Activated CD4-positive, alpha-beta T cell treated with anti-CD3 and anti-CD28 coated beads, Interleukin-2, amount 10 ng/mL, durations not matched to agents 24 days and 14 days (primary cell): ENCODE measurements around the gene RBMS1. TPM values are rescaled to one million over a fixed set of nuclear protein-coding genes. Genes with fewer than 3 reads are reported as not detected.
"Not testable (repeated sequence)": the region's sequence is repeated elsewhere in the genome, so short reads cannot be mapped to it uniquely, and the experiment has no call there.

Experiments
- DNase-seq: peaks from one replicate; pipeline ENCODE4 v3.0.0; 2022
- H3K27ac Mint-ChIP-seq: one replicate; pipeline ENCODE4 v1.8.0; 2022; ENCODE audit warnings: mild to moderate bottlenecking, mixed read lengths
- H3K27me3 Mint-ChIP-seq: one replicate; pipeline ENCODE4 v1.8.0; 2022; ENCODE audit warnings: mixed read lengths
- H3K36me3 Mint-ChIP-seq: one replicate; pipeline ENCODE4 v1.8.0; 2022; ENCODE audit warnings: low read depth, mild to moderate bottlenecking, mixed read lengths
- H3K4me1 Mint-ChIP-seq: one replicate; pipeline ENCODE4 v1.8.0; 2021; ENCODE audit warnings: mixed read lengths
- H3K4me3 Mint-ChIP-seq: one replicate; pipeline ENCODE4 v1.8.0; 2022; ENCODE audit warnings: mild to moderate bottlenecking, moderate library complexity, mixed read lengths
- H3K9me3 Mint-ChIP-seq: one replicate; pipeline ENCODE4 v1.8.0; 2021; ENCODE audit warnings: mixed read lengths
- intact Hi-C: fragments of 100-400 bp; cut with micrococcal nuclease; formaldehyde crosslinking; loops from one replicate; pipeline ENCODE4 v1.15.1; 2023
- total RNA-seq: library from RNA; stranded (reverse); gene quantifications from 2 replicates; pipeline ENCODE4 v1.2.3, GENCODE V29; 2022

Gene RBMS1
- total RNA-seq, 1 donor from 2014 or later: 35.2 TPM

GRCh38 chr2:160367139-160367538 is 126.5 kb downstream of the RBMS1 start:
- H3K27ac Mint-ChIP-seq, DNase-seq, H3K27me3 Mint-ChIP-seq, intact Hi-C loops, H3K4me3 Mint-ChIP-seq, H3K9me3 Mint-ChIP-seq: not testable (repeated sequence)
- peaks cover 27% of the 10 kb centered on the region for H3K4me1 Mint-ChIP-seq
- H3K36me3 Mint-ChIP-seq: peaks cover 24% of the 10 kb centered on the region

- H3K36me3 Mint-ChIP-seq: peaks cover 24% of the 10 kb centered on the region
- intact Hi-C loops: no loop called here
- no peaks in the 10 kb centered on the region for H3K9me3 Mint-ChIP-seq
- peaks cover 24% of the 10 kb centered on the region for H3K4me1 Mint-ChIP-seq
- no peaks in the 10 kb centered on the region for H3K27me3 Mint-ChIP-seq
- DNase-seq: no peak
- H3K27ac Mint-ChIP-seq: no peak overlapping the region
- no peak overlapping the region for H3K4me3 Mint-ChIP-seq
These were observed 127.1 kb downstream of the RBMS1 start for GRCh38 chr2:160366474-160366873.

DNA sequence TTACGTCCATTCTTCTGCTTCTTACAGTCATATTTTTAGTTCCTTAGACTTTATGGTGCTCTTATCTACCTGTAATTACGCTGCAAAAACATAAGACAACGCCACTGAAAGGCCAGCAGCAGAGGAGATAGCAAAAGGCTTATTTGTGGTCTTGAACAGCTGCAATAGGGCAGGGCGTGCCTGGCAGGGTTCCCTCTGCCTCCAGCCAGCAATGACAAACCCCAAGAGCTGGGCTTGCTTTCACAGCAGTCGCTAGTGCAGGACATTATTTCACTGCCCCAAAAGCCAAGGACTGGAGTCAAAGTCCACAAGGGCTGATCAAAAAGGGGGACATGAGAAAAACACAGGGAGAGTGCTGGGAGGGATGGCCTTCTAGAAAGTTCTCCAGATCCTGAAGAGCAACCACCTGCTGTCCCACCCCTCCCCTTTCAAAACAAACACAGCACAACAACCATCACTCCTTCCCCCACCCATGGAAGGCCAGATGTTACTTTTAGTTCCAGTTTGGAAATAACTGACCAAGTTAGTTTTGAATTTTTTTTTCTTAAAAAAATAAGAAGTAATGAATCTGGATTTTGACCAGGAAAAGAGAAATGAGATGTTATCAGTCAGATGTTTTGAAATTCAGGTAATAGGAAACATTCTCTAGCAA is 127.8 kb downstream of the RBMS1 start:
- Mint-ChIP-seq H3K36me3 (peaks cover 24% of the 10 kb centered on the region), H3K4me1 (peaks cover 24% of the 10 kb centered on the region)

GRCh38 chr2:160364364-160364763 is 129.2 kb downstream of the RBMS1 start:
- DNase-seq: no peak
- peaks cover 27% of the 10 kb centered on the region for H3K36me3 Mint-ChIP-seq
- H3K4me1 Mint-ChIP-seq: peaks cover 21% of the 10 kb centered on the region
- intact Hi-C loops: no loop called here
- H3K4me3 Mint-ChIP-seq: no peak overlapping the region
- no peak overlapping the region for H3K27ac Mint-ChIP-seq
- H3K27me3 Mint-ChIP-seq: no peaks in the 10 kb centered on the region
- H3K9me3 Mint-ChIP-seq: no peaks in the 10 kb centered on the region

More for the DNA sequence above, 127.8 kb downstream of the RBMS1 start:
- Mint-ChIP-seq H3K4me3 (no peak overlapping the region), H3K9me3 (no peaks in the 10 kb centered on the region), H3K27me3 (no peaks in the 10 kb centered on the region), H3K27ac (no peak overlapping the region)
- no peak for DNase-seq
- intact Hi-C loops: no loop called here

DNA sequence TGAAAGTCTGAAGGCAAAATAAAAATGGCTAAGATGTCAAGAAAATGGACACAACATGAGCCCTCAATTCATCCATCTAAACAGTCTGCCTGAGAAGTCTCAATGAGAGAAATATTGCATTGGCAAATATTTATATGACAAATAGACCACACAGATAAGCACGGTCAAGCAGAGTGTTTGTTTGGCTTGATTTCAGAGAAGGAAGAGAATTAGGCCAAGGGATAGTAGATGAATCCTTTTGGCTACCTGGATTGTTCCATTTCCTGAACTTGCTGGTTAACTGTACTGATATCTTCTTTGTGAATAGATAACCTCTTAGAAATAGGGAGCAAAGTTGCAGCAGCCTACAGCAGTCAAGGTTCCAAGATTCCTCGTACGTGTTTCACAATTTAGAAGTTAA is 129.6 kb downstream of the RBMS1 start:
- peaks cover 27% of the 10 kb centered on the region for H3K36me3 Mint-ChIP-seq
- H3K4me1 Mint-ChIP-seq: peaks cover 17% of the 10 kb centered on the region
- no peak overlapping the region for H3K27ac Mint-ChIP-seq
- no peaks in the 10 kb centered on the region for H3K27me3 Mint-ChIP-seq
- intact Hi-C loops: no loop called here
- no peak for DNase-seq
- no peaks in the 10 kb centered on the region for H3K9me3 Mint-ChIP-seq
- no peak overlapping the region for H3K4me3 Mint-ChIP-seq

DNA sequence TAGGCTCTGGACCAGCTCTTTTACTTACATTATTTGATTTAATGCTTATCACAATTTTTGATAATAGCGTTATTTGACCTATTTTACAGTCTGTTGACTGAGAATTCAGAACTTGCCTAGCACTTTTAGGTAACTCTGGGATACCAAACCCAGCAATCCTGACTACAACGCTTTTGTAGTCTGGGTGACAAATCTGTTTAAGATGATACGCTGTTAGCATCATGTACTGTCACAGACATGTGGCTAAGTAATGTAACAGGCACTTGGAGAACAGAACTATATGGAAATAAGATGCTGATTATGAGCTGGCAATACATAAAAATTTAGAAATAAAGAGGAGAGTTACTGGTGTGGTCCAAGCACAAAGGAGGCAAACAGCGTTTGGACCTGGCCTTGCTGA is 130.6 kb downstream of the RBMS1 start:
- peaks cover 1% of the 10 kb centered on the region for H3K9me3 Mint-ChIP-seq
- H3K27me3 Mint-ChIP-seq: no peaks in the 10 kb centered on the region
- H3K36me3 Mint-ChIP-seq: peaks cover 28% of the 10 kb centered on the region
- H3K4me3 Mint-ChIP-seq: no peak overlapping the region
- no peak overlapping the region for H3K27ac Mint-ChIP-seq
- no peak for DNase-seq
- H3K4me1 Mint-ChIP-seq: peaks cover 12% of the 10 kb centered on the region
- intact Hi-C loops: no loop called here

GRCh38 chr2:160362541-160362940 is 131.1 kb downstream of the RBMS1 start:
- Mint-ChIP-seq H3K27ac (no peak overlapping the region), H3K4me3 (no peak overlapping the region), H3K27me3 (no peaks in the 10 kb centered on the region), H3K9me3 (peaks cover 5% of the 10 kb centered on the region), H3K4me1 (peaks cover 13% of the 10 kb centered on the region), H3K36me3 (peaks cover 32% of the 10 kb centered on the region)
- intact Hi-C loops: no loop called here
- DNase-seq: no peak

GRCh38 chr2:160362018-160362417 is 131.6 kb downstream of the RBMS1 start:
- Mint-ChIP-seq H3K36me3 (peaks cover 35% of the 10 kb centered on the region), H3K4me1 (peaks cover 14% of the 10 kb centered on the region), H3K9me3 (peaks cover 5% of the 10 kb centered on the region), H3K4me3 (no peak overlapping the region), H3K27ac (no peak overlapping the region), H3K27me3 (no peaks in the 10 kb centered on the region)
- intact Hi-C loops: no loop called here
- no peak for DNase-seq

DNA sequence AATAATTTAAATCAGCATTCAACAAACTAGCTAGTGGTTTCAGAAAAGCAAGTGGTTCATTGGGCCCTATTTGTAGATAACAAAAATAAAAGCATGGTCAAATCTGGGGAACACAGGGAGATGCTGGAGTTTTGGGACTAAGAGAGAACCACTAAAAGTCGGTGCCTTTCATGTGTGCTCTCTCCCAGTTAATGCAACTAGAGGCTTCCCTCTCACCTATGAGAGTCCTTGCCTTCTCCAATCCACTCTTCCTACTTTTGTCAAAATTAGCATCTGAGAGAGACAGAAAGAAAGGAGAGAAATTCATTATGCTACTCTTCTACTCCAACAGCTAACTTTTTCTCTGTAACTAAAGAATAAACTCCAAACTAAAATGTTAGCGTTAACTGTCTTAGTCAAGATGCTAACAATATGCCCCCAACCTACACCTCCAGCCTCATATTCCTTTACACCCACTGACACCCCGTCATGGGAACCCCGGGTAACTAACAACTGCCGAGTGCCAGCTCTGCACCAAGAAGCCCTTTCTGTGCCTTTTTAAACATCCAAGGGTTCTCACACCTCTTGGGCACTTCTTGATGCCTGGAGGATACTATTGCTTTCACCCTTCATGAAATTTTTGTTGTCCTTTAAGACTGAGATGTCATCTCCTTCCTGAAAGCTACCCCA is 133.4 kb downstream of the RBMS1 start:
- Mint-ChIP-seq H3K36me3 (peaks cover 35% of the 10 kb centered on the region), H3K4me1 (peaks cover 19% of the 10 kb centered on the region), H3K4me3 (no peak overlapping the region), H3K27me3 (no peaks in the 10 kb centered on the region), H3K9me3 (peaks cover 5% of the 10 kb centered on the region), H3K27ac (no peak overlapping the region)
- no peak for DNase-seq
- intact Hi-C loops: no loop called here

GRCh38 chr2:160358046-160358445 is 135.6 kb downstream of the RBMS1 start:
- Mint-ChIP-seq H3K4me3 (no peak overlapping the region), H3K9me3 (peaks cover 5% of the 10 kb centered on the region), H3K27ac (no peak overlapping the region), H3K36me3 (peaks cover 23% of the 10 kb centered on the region), H3K27me3 (no peaks in the 10 kb centered on the region), H3K4me1 (peaks cover 21% of the 10 kb centered on the region)
- intact Hi-C loops: loop anchor here (10.0 kb wide), 1 partner anchor 637 kb away; no protein-coding TSS in a partner anchor
- no peak for DNase-seq

DNA sequence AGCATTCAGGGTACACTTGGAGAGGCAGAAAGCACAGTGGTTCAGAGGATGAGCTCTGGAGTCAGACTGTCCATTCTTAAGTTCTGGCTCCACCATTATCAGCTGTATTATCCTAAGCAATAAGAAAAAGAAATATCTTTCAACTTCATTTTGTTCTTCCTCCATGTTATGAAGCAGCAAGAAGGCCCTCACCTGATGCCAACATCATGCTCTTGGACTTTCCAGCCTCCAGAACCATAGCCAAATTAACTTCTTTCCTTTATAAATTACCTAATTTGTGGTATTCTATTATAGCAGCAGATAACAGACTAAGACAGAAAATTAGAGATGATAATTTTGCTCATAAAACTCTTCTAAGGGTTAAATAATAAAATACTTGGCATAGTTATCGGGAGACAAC is 137.1 kb downstream of the RBMS1 start:
- peaks cover 26% of the 10 kb centered on the region for H3K4me1 Mint-ChIP-seq

GRCh38 chr2:160355080-160355479 is 138.5 kb downstream of the RBMS1 start:
- Mint-ChIP-seq H3K4me1 (peaks cover 26% of the 10 kb centered on the region), H3K27ac (no peak overlapping the region), H3K9me3 (peaks cover 5% of the 10 kb centered on the region), H3K27me3 (no peaks in the 10 kb centered on the region), H3K4me3 (no peak overlapping the region), H3K36me3 (peaks cover 24% of the 10 kb centered on the region)
- DNase-seq: no peak
- intact Hi-C loops: loop anchor here (10.0 kb wide), 1 partner anchor 640 kb away; no protein-coding TSS in a partner anchor

More for the DNA sequence above, 137.1 kb downstream of the RBMS1 start:
- Mint-ChIP-seq H3K36me3 (peaks cover 22% of the 10 kb centered on the region), H3K27me3 (no peaks in the 10 kb centered on the region), H3K4me3 (no peak overlapping the region), H3K27ac (no peak overlapping the region), H3K9me3 (peaks cover 5% of the 10 kb centered on the region)
- no peak for DNase-seq
- intact Hi-C loops: loop anchor here (10.0 kb wide), 1 partner anchor 638 kb away; no protein-coding TSS in a partner anchor

DNA sequence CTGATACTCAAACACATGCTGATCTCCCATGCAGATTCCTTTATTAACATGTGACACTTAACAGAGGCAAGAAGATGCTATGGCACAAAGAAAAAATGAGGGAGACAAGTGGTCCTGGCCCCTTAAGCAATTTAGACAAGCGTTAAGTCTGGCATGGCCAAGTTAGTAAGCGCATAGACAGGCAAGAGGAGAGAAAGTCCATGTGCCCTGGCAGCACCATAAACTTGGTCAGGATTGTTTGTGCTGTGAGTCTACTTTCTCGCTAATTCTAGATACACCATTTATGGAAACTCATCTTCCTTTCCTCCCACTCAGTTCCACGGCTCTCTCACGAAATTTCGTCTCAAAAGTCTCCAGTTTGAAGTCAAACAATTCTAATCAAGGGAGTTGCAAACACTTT is 138.9 kb downstream of the RBMS1 start:
- no peak overlapping the region for H3K4me3 Mint-ChIP-seq
- H3K9me3 Mint-ChIP-seq: peaks cover 5% of the 10 kb centered on the region
- peaks cover 26% of the 10 kb centered on the region for H3K36me3 Mint-ChIP-seq
- H3K27ac Mint-ChIP-seq: no peak overlapping the region
- intact Hi-C loops: loop anchor here (5.0 to 10.0 kb wide), 3 partner anchors 38 to 640 kb away; no protein-coding TSS in a partner anchor
- DNase-seq: no peak
- peaks cover 26% of the 10 kb centered on the region for H3K4me1 Mint-ChIP-seq
- no peaks in the 10 kb centered on the region for H3K27me3 Mint-ChIP-seq

- H3K27ac Mint-ChIP-seq: no peak overlapping the region
- peaks cover 26% of the 10 kb centered on the region for H3K36me3 Mint-ChIP-seq
- no peak for DNase-seq
- H3K4me1 Mint-ChIP-seq: peaks cover 27% of the 10 kb centered on the region
- H3K4me3 Mint-ChIP-seq: no peak overlapping the region
- peaks cover 5% of the 10 kb centered on the region for H3K9me3 Mint-ChIP-seq
- intact Hi-C loops: loop anchor here (1.0 to 10.0 kb wide), 4 partner anchors 38 to 641 kb away; no protein-coding TSS in a partner anchor
- H3K27me3 Mint-ChIP-seq: no peaks in the 10 kb centered on the region
These were observed 139.8 kb downstream of the RBMS1 start for GRCh38 chr2:160353813-160354212.
